Esophagus mucosa (tissue), 1 donor: ENCODE measurements around the gene JARID2. TPM values are rescaled to one million over a fixed set of nuclear protein-coding genes. Genes with fewer than 3 reads are reported as not detected.

ENCODE experiments used
- ATAC-seq: fragments of 200-7000 bp; cut with Tn5 transposase; one replicate; pipeline ENCODE4 v1.9.1; 2020
- total RNA-seq: library from RNA; stranded (reverse); gene quantifications from one replicate; pipeline ENCODE4 v1.2.4, GENCODE V29; 2023
- donor health status: DM: yes; HTN: yes; CAD: no.

Gene JARID2
- total RNA-seq, 1 donor from 2014 or later: 22.1 TPM

DNA sequence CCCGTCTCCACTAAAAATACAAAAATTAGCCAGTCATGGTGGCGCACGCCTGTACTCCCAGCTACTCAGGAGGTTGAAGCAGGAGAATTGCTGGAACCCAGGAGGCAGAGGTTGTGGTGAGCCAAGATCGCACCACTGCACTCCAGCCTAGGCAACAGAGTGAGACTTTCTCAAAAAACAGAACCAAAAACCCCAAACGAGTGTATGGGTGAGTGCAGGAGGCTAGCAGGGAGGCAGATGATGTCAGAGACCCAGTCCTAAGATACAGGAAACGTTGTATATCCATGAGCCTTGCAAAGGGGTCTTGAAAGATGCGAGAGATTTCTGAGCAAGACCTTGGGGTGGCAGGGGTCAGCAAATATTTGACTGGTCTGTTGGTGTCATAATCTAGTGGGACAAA, 136.2 kb downstream of the JARID2 start:
- no peak for ATAC-seq

DNA sequence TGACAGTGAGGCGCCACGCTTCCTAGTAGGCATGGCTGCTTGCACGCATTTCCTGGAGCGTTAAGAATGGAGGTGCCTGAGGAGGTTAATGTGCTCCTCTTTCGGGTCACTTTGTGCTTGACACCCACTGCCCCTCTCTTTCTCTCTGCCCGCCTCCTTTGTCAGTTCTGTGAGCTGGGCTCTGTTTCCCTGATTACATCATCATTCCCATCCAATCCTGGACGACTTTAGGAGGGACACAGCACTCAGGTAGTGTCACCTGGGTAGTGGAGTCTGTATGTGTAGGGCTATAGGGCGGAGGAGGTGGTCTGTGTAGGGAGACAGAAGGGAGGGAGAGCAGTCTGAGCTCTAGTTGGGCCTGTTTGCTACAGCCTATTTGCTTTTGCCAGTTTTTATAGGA, 136.8 kb downstream of the JARID2 start:
- ATAC-seq: no peak

DNA sequence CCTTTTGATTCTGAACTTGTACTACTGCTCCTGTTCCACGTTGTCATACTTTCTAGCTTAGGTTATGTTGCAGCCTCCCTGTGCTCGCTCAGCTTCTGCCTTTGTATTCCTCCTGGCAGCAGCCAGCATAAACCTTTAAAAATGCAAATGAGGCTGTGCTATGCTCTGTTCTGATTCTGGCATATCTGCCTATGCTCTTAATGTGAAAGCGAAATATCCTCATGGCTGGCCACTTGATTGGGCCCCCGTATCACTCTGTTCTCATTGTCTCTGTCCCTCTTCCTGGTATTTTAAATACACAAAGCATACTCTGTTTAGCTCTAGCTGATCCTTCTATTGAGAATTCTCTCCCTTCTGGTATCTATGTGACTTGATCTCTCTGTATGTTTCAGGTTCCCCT, 139.0 kb downstream of the JARID2 start:
- ATAC-seq: peak; percentile 46

DNA sequence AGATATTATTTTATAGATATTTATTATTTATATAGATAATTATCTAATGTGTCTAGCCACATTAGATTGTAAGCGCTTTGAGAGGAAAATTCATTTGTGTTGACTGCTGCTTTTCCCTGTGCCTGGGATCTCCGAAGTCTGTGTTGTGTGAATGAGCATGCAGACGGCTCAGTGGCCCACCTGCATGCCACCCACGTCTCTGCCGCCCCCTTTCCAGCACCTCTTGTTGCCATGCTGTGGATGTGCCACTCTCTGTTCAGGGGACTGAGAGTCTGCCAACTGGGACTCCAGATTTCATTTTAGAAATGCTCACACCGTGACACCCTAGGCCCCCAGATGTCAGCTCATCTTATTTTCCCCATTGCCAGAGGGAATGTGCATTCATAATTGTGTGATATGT, 139.7 kb downstream of the JARID2 start:
- no peak for ATAC-seq

DNA sequence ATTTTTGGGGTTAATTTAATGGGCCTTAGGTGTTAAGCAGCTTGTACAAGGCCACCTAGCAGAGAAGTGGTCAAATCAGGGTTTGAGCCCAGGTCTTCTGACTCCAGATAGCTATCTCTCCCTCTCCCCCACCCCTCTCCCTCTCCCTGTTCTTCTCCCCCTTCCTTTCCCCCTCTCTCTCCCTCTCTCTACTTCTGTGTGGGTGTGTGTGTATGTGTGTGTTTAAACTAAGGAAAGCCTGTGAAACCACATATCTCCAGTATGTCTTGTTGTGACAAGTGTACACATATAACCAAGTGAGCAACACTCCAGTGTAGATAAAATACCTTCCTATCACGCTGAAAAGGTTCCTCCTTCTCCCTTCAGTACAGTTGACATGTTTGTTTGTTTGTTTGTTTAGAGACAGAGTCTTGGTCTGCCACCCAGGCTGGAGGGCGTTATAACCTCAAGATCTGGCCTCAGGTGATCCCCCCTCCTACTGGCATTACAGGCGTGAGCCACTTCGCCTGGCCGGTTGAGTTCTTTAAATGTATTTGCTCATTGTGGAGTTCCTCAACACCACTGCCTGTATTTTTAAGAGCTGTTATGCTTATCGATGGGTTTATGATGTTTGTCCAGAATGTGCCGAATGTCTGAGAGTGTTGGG, 140.4 kb downstream of the JARID2 start:
- no peak for ATAC-seq

DNA sequence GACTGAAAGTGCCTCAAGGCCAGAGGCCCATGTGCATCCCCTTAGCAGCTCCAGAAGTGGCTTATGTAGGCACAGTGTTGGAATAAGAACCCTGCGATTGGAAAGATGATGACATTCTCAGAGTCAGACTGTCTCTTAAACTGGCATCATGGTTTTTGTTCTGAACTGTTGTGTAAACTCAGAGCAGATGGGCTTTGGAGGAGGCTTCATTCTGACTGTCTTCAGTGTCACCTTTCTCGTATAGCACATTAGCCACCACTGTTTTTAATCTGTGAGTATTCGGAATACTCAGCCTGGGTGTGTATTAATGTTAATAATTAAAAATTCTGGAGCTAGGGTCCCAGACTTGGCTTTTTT, 140.9 kb downstream of the JARID2 start:
- ATAC-seq: no peak

DNA sequence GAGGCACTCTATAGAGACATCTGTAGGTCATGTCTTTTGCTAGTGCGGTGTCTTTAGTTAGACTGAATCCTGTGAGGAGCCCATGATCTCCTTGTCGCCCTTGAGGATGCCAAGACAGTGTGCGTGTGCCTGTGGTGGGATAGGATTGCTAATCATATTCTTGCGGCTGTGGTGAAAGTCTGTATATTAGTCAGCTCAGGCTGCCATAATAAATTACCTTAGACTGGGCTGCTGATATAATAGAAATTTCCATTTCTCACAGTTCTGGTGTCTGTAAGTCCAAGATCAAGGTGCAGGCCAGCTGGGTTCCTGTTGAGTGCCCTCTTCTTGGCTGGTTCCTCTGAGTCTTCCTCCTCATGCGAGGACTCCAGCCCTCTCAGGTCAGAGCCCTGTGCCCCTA, 141.2 kb downstream of the JARID2 start:
- no peak for ATAC-seq

DNA sequence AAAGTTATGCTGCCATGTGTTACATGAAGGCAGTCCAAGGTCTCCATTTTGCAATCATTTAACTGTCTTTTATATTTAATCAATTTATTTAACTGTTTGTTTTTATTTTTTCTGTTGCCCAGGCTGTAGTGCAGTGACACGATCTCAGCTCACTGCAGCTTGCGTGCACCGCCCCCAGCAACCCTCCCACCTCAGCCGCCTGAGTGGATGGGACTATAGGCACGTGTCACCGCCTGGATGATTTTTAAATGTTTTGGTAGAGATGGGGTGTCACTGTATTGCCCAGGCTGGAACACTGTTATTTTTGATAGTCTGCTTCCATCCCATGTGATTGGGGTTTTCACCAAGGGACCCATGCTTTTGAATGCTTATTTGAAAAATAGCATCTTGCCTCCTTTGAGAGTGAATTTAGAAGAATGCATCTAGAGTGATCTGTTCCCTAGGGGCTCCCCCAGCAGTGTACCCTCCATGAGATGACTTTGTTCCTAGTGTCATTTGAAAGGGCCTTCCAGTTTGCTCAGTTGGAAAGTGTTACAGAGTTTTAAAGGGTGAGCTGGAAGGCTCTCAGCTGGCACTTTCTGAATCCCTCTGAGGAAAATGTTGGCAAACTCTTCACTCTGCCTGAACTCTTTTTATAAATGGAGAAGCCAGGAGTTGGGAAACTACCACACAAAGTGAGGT, 143.4 kb downstream of the JARID2 start:
- ATAC-seq: no peak

DNA sequence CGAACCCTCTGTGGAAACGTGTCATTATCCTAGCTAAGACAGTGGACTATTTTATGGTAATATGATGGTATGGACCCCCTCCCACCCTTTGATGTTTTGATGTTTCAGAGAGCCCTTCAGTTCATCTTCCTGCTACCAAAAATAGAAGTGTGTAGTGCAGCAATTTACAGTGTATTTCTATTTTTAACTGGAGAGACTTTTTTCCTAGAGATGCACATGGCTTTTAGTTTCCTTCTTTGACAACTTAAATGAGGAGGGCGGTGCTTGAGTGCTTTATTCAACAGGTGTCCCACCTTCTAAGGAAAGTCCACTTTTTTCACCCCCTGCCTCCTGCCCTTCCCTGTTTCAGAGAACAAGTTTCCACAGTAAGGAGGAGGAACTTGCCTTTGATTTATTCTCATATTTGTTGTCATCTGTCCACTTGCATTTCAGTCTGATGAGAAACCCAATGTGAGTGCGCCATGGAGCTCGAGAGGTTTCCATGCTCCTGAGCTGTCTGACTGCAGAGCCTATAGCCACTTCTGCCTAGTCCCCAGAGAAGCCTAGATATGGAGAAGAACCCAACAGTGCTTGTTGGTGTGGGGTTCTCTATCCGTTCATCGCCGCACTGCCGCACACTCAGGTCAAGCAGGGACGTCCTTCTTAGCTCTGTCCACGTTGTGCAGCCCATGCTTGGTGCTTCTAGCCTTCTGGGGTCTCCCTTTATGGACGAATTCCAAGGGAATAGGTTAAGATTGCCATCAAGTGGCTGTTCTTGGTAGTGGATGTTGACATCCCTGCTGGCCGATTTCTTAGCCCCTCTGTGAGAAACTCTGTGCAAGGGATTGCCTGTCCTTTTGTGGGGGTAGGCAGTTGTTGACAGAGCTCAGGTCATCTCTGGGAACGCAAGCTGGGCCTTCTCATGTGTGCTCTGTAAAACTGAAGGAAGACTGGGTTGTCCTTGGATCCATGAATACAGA, 144.2 kb downstream of the JARID2 start:
- ATAC-seq: peak; percentile 9

DNA sequence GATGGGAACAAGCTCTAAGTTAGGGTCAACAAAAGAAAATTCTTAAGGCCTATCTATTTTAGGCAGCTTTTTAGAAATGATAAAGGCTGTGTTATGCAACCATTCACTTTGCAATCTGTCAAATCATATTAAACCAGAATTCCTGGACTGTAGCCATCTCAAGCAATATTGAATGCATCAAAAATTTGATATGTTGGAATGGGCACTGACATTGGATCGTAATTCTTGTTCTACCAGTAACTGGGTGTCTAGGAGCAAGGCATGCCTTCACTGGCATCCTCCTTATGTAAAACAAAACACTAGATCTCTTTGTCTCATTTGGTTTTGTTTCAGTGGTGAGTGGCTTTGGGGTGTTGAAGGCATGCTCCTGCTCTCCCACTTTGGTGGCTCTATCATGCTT, 145.6 kb downstream of the JARID2 start:
- peak; percentile 76 for ATAC-seq

DNA sequence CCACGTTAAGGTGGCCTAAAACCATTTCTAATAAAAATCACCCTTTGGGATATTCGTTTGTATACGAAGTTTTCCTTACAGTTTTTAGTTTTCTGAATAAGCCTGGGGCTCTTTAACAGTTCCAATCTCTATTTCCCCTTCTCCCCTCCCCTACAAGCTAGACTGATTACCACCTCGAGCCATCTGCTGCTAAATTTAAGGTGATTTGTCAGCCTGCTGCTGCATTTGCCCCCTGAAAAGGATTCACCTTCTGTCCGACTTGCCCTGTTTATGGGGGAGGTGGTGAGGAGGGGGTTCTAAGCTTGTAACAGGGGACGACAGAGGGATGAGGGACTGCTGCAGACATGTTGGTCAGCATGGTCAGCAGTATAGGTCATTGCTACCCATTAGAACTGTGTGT, 146.3 kb downstream of the JARID2 start:
- no peak for ATAC-seq

DNA sequence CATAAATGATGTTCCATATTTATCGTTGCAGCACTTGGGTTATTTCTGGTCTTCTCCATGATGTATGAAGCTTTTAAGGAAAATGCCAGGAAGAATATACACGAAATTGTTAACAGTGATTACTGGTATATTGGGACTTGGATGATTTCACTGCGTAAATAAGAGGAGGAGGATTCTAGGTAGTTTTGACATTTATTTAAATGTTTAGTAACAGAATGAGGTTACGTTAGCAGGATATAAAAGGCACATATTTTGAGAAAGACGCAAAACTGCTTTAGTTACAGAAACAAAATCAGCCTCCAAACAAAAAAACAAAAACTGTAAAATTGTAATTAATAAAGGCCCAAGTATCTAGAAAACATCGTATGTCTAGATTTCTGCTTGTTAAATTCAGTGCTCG, 147.7 kb downstream of the JARID2 start:
- ATAC-seq: no peak

DNA sequence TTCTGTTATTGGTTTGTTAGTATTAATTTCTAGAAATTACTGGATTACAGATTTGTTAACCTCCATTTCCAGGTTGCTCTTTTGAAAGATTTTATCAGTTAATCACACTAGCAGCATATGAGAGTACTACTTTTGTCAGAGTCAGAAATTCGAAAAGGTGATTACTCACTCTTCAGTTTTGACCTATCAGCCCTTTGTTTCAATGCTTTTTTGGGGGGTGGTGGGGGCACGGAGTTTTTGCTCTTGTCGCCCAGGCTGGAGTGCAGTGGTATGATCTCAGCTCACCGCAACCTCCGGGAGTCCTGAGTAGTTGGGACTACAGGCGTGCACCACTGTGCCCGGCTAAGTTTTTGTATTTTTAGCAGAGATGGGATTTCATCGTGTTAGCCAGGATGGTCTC, 149.2 kb downstream of the JARID2 start:
- ATAC-seq: no peak

DNA sequence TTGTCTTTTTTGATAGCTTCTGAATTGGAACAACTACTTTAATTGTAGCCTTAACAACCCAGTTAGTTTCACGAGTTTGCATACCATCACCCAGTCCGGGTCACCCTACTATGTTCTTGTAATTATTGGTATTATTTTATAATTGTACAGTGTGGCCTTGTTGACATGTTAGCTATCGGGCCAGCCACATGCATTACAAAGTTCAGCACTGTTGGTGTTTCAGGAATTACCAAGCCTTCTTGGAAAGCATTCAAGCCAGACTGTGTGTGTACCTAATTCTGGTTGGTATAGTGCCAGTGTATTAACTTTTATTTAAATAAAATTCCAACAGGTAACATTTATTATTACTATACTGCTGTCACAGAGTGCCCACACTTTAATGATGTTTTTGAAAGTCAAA, 150.9 kb downstream of the JARID2 start:
- no peak for ATAC-seq

DNA sequence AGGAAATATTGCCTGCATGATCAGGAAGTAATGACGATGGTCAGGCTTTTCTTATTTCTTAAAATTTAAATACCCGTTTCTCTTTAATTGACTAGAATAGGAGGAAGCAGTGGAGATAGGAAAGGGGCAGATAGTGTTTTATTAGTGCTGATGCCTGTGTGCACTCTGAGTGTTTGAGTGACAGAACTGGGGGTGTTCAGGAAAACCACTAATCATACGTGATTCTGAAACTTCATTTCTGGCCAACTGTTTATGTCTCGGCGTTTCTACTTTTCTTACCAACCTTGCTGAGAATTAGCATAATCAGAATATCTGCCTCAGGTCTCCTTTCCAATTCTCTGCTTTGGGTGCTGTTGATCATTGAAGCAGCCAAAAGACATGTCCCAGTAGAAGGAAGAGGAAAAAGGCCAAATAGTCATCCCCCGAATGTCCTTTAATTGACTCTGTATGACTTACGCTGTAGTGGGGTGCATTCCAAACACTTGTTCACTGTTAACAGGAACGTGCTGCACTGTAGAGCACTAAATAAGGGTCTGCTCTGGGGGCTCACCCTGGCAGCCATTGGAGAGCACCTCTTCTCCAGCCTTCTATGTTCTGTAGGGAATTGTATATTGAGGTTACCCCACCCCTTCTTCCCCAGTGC, 152.9 kb downstream of the JARID2 start:
- ATAC-seq: no peak

DNA sequence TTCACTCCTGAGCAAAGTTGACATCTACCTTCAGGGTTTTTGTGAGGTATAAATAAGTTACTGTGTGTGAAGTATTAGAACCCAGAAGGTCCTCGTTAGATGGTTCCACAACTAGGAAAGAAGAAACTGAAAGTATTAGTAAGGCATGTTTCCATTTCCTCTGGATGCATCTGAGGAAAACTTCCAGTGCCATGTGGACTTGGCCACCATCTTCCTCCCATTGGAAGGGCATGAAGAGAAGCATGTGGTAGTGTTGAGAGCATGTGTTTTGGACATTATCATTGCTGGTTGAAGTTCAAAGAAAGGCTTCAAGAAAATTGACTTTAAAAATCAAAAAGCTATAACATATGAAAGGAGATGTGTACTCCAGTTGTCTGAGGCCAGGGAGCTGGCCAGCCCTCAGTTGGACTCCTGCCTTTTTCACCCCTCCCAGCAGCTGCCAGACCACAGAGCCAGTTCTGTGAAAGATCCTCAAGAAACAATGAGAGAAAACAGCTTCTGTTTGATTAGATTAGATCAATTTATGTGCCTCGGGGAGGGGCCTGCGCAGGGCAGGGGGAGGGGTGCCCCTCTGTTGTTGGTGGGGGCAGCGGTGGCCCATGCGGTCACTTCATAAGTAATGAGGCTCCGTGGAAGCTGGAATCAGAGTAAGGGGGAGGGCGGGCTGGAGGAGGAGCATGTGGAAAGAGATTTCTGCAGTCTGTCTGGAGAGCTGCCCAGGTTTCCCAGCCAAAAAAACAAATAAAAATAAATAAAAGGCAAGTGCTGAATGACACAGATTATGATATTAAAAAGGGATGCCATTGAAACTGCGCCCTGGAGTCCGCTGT, 154.0 kb downstream of the JARID2 start:
- ATAC-seq: no peak

DNA sequence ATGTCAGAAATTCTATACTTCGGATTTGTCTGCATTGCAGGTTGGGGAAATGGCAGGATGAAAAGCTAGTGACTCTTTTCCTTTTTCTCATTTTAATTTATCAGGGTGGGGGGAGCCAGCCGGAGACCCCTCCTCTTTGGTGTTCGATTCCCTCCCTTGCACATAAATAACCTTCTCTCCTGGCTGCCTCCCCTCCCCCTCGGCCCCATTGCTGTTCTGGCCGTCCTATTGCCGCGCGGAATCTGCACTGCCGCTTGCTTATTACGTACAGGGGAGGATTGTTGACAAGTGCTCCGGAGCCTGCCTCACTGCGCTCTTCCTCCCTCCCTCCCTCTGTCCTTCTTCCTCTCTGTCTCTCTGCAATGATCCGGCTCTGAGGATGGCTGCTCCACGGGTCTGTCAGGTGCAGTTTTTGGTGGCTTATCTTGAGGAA, 154.7 kb downstream of the JARID2 start:
- ATAC-seq: no peak

DNA sequence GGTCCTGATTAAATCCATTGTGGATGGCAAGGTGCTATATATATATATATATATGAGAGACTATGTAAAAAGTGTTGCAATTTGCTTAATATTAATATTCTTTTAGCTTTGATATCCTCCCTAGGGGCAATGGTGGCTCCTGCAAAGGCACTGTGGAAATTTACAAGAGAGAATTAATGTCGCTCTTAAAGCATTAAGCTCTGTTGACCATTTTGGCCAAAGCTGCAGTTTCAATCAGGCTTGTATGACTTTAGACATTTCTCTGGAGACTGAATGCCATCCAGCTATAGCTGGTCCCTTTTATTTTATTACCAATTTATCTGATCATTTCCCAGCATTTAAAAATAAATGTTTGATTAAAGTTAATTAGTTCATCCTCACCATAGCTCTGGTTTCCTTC, 155.3 kb downstream of the JARID2 start:
- no peak for ATAC-seq

DNA sequence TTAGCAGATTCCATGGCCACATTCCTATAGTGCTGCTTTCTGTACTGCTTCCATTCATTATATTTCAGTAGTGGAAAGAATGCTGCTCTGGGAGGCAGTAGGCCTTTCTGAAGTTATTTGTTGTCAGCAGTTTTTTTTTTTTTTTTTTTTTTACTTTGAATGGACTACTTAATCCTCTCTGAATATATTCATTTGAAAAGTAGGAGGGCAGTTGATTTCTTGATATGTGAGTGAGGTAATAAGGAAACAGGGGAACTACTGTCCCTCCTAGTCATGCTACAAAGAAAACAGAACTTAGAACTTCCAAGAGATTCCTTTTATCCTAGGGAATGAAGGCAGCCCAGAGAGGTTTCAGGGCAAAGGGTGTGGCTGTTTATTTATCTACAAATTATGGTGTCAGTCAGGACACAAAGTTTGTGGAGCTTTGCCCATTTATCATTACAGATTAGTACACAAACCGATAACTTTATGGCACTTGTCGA, 155.9 kb downstream of the JARID2 start:
- peak; percentile 40 for ATAC-seq

DNA sequence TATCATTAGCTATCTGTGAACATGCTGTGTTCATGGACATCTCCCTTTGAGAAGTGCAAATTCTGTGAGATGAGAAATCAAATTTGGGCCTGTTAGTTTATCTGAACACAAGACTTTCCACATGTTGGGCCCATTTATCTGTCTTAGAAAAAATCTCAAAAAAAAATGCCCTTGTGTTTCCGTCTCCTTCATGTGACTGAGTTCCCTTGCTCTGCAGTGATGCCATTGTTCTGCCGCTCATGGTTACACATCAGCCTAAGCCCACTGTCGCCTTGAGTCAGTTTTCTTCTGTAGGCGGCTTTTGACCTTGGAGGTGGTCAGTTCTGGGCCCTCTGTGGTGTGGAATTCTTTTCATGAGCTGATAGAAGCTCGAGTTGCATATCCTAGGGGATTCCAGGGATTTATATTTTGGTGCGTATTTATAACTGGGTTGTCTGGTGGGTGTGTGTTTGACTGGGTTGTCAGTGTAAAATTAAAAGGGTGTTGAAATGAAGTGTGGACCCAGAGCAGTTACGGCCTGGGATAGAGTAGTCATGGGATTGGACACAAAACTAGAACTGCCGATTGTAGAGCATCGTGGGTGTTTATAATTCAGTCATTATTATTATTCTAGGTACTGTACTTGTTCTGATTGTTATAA, 156.7 kb downstream of the JARID2 start:
- no peak for ATAC-seq

DNA sequence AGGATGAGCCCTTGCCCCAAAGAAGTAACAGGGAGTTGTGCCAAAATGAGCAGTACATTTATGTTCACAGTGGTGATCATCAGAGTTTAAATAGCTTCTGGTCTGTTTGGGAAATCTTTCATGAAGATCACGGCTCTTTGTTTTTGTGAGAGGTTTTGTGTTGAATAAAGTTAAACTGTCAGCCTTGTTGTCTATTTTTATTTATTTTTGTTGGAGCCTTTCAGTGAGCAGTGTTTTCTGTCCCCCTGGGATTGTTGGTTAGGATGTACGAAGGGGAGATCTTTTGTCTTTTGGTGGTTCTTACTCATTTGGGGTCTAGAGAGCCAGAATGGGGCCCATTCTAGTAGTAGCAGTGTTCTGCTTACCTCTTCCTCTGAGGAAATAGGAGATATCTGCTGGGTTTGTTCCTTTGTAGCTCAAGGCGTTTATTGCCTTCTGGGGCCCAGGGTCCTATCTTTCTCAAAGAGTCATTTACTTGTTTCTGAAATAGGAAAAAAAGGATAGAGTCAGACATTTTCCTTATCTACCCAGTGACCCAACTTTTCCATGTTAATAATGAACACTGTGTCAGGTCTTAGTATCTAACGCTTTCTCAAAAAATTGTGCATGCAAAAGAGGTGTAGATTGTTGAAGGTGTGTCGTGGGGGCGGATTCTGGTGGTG, 157.4 kb downstream of the JARID2 start:
- no peak for ATAC-seq
